ENCODE results near the gene SHANK1. TPM values are rescaled to one million over a fixed set of nuclear protein-coding genes. Genes with fewer than 3 reads are reported as not detected.

Gene SHANK1
- total and polyA plus RNA-seq, 4 donors = 0.06 to 0.28 (median 0.17) TPM; not detected in 1

DNA sequence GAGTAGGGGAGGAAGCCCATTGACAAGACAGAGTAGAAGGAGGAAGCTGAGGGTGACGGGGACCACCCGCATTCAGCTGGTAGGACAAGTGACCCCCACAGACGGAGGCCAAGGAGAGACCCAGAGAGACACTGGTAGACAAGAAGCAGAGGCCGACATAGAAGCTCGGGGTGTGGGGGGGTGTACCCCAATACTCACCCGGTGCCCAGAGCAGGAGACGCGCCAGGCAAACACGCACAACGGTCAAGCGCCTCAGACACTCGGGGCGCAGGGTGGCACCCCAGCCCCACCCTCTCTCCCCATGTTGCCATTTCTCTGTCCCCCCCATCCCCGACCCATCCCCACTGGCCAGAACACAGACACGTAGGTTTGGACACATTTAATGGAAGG is 23.5 kb downstream of the SHANK1 start:
- 55% methylated on average over 15 of the region's 15 CpGs for WGBS
- no peaks in the 10 kb centered on the region for H3K9me3 ChIP-seq (ENCODE audit: control insufficient read depth in 4 of 4, low read length in 3 of 4)
- H3K27ac ChIP-seq (ENCODE audit: low read depth in 1 of 2, low read length in 2 of 2) = no peak overlapping the region
- no peak overlapping the region for H3K4me3 ChIP-seq (ENCODE audit: low read depth in 1 of 3, low read length in 3 of 3)
- no peak for TF ChIP-seq RAD21 (IDR thresholded peaks at IDR 0.05)
- TF ChIP-seq FOXA2 (IDR thresholded peaks at IDR 0.05) = no peak
- no peak for TF ChIP-seq JUND (IDR thresholded peaks at IDR 0.05)
- TF ChIP-seq YY1 (IDR thresholded peaks at IDR 0.05) = no peak
- TF ChIP-seq, protein P1, sequence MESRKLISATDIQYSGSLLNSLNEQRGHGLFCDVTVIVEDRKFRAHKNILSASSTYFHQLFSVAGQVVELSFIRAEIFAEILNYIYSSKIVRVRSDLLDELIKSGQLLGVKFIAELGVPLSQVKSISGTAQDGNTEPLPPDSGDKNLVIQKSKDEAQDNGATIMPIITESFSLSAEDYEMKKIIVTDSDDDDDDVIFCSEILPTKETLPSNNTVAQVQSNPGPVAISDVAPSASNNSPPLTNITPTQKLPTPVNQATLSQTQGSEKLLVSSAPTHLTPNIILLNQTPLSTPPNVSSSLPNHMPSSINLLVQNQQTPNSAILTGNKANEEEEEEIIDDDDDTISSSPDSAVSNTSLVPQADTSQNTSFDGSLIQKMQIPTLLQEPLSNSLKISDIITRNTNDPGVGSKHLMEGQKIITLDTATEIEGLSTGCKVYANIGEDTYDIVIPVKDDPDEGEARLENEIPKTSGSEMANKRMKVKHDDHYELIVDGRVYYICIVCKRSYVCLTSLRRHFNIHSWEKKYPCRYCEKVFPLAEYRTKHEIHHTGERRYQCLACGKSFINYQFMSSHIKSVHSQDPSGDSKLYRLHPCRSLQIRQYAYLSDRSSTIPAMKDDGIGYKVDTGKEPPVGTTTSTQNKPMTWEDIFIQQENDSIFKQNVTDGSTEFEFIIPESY (IDR thresholded peaks at IDR 0.05) = no peak
- TF ChIP-seq TAF1 (conservative IDR thresholded peaks at IDR 0.05) = no peak
- no peak for TF ChIP-seq GABPA (IDR thresholded peaks at IDR 0.05 in 1 of 2, conservative IDR thresholded peaks at IDR 0.05 in 1 of 2)
- TF ChIP-seq, protein P2, sequence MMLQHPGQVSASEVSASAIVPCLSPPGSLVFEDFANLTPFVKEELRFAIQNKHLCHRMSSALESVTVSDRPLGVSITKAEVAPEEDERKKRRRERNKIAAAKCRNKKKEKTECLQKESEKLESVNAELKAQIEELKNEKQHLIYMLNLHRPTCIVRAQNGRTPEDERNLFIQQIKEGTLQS (IDR thresholded peaks at IDR 0.05) = no peak
- TF ChIP-seq, protein P3, sequence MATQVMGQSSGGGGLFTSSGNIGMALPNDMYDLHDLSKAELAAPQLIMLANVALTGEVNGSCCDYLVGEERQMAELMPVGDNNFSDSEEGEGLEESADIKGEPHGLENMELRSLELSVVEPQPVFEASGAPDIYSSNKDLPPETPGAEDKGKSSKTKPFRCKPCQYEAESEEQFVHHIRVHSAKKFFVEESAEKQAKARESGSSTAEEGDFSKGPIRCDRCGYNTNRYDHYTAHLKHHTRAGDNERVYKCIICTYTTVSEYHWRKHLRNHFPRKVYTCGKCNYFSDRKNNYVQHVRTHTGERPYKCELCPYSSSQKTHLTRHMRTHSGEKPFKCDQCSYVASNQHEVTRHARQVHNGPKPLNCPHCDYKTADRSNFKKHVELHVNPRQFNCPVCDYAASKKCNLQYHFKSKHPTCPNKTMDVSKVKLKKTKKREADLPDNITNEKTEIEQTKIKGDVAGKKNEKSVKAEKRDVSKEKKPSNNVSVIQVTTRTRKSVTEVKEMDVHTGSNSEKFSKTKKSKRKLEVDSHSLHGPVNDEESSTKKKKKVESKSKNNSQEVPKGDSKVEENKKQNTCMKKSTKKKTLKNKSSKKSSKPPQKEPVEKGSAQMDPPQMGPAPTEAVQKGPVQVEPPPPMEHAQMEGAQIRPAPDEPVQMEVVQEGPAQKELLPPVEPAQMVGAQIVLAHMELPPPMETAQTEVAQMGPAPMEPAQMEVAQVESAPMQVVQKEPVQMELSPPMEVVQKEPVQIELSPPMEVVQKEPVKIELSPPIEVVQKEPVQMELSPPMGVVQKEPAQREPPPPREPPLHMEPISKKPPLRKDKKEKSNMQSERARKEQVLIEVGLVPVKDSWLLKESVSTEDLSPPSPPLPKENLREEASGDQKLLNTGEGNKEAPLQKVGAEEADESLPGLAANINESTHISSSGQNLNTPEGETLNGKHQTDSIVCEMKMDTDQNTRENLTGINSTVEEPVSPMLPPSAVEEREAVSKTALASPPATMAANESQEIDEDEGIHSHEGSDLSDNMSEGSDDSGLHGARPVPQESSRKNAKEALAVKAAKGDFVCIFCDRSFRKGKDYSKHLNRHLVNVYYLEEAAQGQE (IDR thresholded peaks at IDR 0.05) = no peak
- TF ChIP-seq NR2F2 (IDR thresholded peaks at IDR 0.05) = no peak
- no peak for TF ChIP-seq FOXA1 (IDR thresholded peaks at IDR 0.05)
- TF ChIP-seq EGR1 (IDR thresholded peaks at IDR 0.05; ENCODE audit: low read depth in 2 of 2) = no peak
- TF ChIP-seq, protein P4, sequence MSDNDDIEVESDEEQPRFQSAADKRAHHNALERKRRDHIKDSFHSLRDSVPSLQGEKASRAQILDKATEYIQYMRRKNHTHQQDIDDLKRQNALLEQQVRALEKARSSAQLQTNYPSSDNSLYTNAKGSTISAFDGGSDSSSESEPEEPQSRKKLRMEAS (IDR thresholded peaks at IDR 0.05) = no peak
- TF ChIP-seq, protein P5, sequence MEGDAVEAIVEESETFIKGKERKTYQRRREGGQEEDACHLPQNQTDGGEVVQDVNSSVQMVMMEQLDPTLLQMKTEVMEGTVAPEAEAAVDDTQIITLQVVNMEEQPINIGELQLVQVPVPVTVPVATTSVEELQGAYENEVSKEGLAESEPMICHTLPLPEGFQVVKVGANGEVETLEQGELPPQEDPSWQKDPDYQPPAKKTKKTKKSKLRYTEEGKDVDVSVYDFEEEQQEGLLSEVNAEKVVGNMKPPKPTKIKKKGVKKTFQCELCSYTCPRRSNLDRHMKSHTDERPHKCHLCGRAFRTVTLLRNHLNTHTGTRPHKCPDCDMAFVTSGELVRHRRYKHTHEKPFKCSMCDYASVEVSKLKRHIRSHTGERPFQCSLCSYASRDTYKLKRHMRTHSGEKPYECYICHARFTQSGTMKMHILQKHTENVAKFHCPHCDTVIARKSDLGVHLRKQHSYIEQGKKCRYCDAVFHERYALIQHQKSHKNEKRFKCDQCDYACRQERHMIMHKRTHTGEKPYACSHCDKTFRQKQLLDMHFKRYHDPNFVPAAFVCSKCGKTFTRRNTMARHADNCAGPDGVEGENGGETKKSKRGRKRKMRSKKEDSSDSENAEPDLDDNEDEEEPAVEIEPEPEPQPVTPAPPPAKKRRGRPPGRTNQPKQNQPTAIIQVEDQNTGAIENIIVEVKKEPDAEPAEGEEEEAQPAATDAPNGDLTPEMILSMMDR (IDR thresholded peaks at IDR 0.05; ENCODE audit: low read depth, low read length, missing input control) = no peak
- no peak for TF ChIP-seq HNF4G (IDR thresholded peaks at IDR 0.05)
- no peak for TF ChIP-seq RXRA (IDR thresholded peaks at IDR 0.05)
- no peak for TF ChIP-seq HNF4A (conservative IDR thresholded peaks at IDR 0.05)
- DNase-seq (ENCODE audit: low spot score) = no peak
- no peaks in the 10 kb centered on the region for H3K4me1 ChIP-seq (ENCODE audit: control insufficient read depth in 4 of 4, insufficient read depth in 4 of 4, low read length in 3 of 4)
- no peaks in the 10 kb centered on the region for H3K36me3 ChIP-seq (ENCODE audit: control insufficient read depth in 4 of 4, insufficient read depth in 3 of 4, low read depth in 1 of 4, low read length in 3 of 4)
- peaks cover 0 to 11% (median 1%) of the 10 kb centered on the region in 4 donors for H3K27me3 ChIP-seq (ENCODE audit: control insufficient read depth in 4 of 4, insufficient read depth in 4 of 4, low read length in 3 of 4)
- H3K9ac ChIP-seq (ENCODE audit: low read depth in 1 of 2, low read length in 2 of 2) = no peak overlapping the region

All from liver (tissue), 9 donors.